CD4-positive, alpha-beta memory T cell (primary cell): ENCODE measurements around the gene SFMBT2. TPM values are rescaled to one million over a fixed set of nuclear protein-coding genes. Genes with fewer than 3 reads are reported as not detected.

Experiments used
- CTCF ChIA-PET: fragments of 350-600 bp; sonication (Branson Sonifier 250); formaldehyde crosslinking; loops from one replicate; lab custom pipeline; 2021; ENCODE audit warnings: inconsistent platforms; ENCODE audit not compliant: partially characterized antibody; lab: Charles Lee
- POLR2A ChIA-PET: fragments of 350-600 bp; sonication (Branson Sonifier 250); formaldehyde crosslinking; loops from one replicate; lab custom pipeline; 2021; ENCODE audit not compliant: partially characterized antibody; lab: Charles Lee
- DNase-seq, 5 donors: peaks; one replicate each; pipeline versions ENCODE4 v3.0.0 to v3.0.0-alpha.2; 2020 to 2022; ENCODE audit warnings: mixed read lengths in 1 of 5
- H3K27ac ChIP-seq: one replicate; pipeline ENCODE4 v1.7.0; 2013; ENCODE audit warnings: low read depth, low read length
- H3K27me3 ChIP-seq: 2 replicates; pipeline ENCODE4 v1.7.0; 2013; ENCODE audit warnings: mild to moderate bottlenecking, low read length, moderate library complexity; ENCODE audit not compliant: insufficient read depth
- H3K36me3 ChIP-seq: 2 replicates; pipeline ENCODE4 v1.7.0; 2013; ENCODE audit warnings: mild to moderate bottlenecking, low read length, moderate library complexity; ENCODE audit not compliant: insufficient read depth
- H3K4me1 ChIP-seq: 2 replicates; pipeline ENCODE4 v1.7.0; 2013; ENCODE audit warnings: mild to moderate bottlenecking, low read length, moderate library complexity; ENCODE audit not compliant: insufficient read depth
- H3K4me3 ChIP-seq, 2 donors: one replicate each; pipeline ENCODE4 v1.7.0; 2013; ENCODE audit warnings: low read length in 2 of 2, mild to moderate bottlenecking in 1 of 2
- H3K9me3 ChIP-seq, 2 donors: one replicate each; pipeline ENCODE4 v1.7.0; 2013; ENCODE audit warnings: low read length in 2 of 2, control low read depth in 1 of 2; ENCODE audit not compliant: control insufficient read depth in 1 of 2
- H3K27ac Mint-ChIP-seq, 7 donors: one replicate each; pipeline ENCODE4 v1.8.0; 2020 to 2021; ENCODE audit warnings: mixed read lengths in 7 of 7, mild to moderate bottlenecking in 6 of 7, inconsistent platforms in 3 of 7, moderate library complexity in 3 of 7
- H3K27me3 Mint-ChIP-seq, 2 donors: one replicate each; pipeline ENCODE4 v1.8.0; 2020 to 2021; ENCODE audit warnings: mixed read lengths in 2 of 2
- H3K36me3 Mint-ChIP-seq, 2 donors: one replicate each; pipeline ENCODE4 v1.8.0; 2020 to 2021; ENCODE audit warnings: mixed read lengths in 2 of 2, inconsistent platforms in 1 of 2, mild to moderate bottlenecking in 1 of 2
- H3K4me1 Mint-ChIP-seq, 4 donors: one replicate each; pipeline ENCODE4 v1.8.0; 2020 to 2021; ENCODE audit warnings: mixed read lengths in 4 of 4, mild to moderate bottlenecking in 1 of 4
- H3K4me3 Mint-ChIP-seq, 8 donors: one replicate each; pipeline ENCODE4 v1.8.0; 2020 to 2021; ENCODE audit warnings: mixed read lengths in 8 of 8, mild to moderate bottlenecking in 7 of 8, moderate library complexity in 6 of 8, inconsistent platforms in 3 of 8
- H3K9me3 Mint-ChIP-seq, 8 donors: one replicate each; pipeline ENCODE4 v1.8.0; 2020 to 2021; ENCODE audit warnings: mixed read lengths in 8 of 8, mild to moderate bottlenecking in 5 of 8, inconsistent platforms in 3 of 8, moderate library complexity in 1 of 8
- intact Hi-C: fragments of 100-400 bp; cut with micrococcal nuclease; formaldehyde crosslinking; loops from one replicate; pipeline ENCODE4 v1.15.1; 2023
- polyA plus RNA-seq, 2 donors: library from polyadenylated mRNA; unstranded; fragments of 300-500 nt; fragmentation: Illumina TruSeq; gene quantifications; one replicate each; pipeline ENCODE4 v1.2.3, GENCODE V29; 2021
- total RNA-seq, 2 experiments: library from RNA; stranded (reverse); gene quantifications; one replicate each; pipeline ENCODE4 v1.2.3, GENCODE V29; 2021

Gene SFMBT2
- total and polyA plus RNA-seq, 4 experiments from 2014 or later: 1.7 to 22.3 (median 11.7) TPM

- Histone ChIP-seq H3K27me3 (no peaks in the 10 kb centered on the region), H3K9me3 (no peaks in the 10 kb centered on the region), H3K4me3 (no peak overlapping the region), H3K27ac (no peak overlapping the region), H3K4me1 (peaks cover 31% of the 10 kb centered on the region), H3K36me3 (no peaks in the 10 kb centered on the region)
- ChIA-PET CTCF (interaction anchor here (3.7 to 11.8 kb wide), 2 partner anchors 293 to 498 kb away, joined by 23 to 180 read pairs; no protein-coding TSS in a partner anchor), POLR2A (no interaction called here)
- H3K4me1 Mint-ChIP-seq: peaks cover 8 to 27% (median 21%) of the 10 kb centered on the region in 4 donors
- no peak for DNase-seq
- intact Hi-C loops: loop anchor here (5.0 to 10.0 kb wide), 2 partner anchors 572 to 1000 kb away; no protein-coding TSS in a partner anchor
- H3K4me3 Mint-ChIP-seq: peak overlapping the region in 1 of 8 donors; percentile 12
- peaks cover 0 to 3% (median 0%) of the 10 kb centered on the region in 8 donors for H3K9me3 Mint-ChIP-seq
- peaks cover 0 to 11% of the 10 kb centered on the region in 2 donors for H3K36me3 Mint-ChIP-seq
- H3K27me3 Mint-ChIP-seq: no peaks in the 10 kb centered on the region
- H3K27ac Mint-ChIP-seq: peak overlapping the region in 1 of 7 donors; percentile 58
Observed at GRCh38 chr10:7414766-7415165, 3.9 kb upstream of the SFMBT2 start.

- no peaks in the 10 kb centered on the region for H3K27me3 Mint-ChIP-seq
- peak overlapping the region in 6 of 8 donors; percentile 70 to 100 (median 96) for H3K4me3 Mint-ChIP-seq
- ChIA-PET CTCF (interaction anchor here (6.7 kb wide), 1 partner anchor 494 kb away, joined by 93 read pairs; no protein-coding TSS in a partner anchor), POLR2A (interaction anchor here (1.5 kb wide), 1 partner anchor 72 kb away, joined by 6 read pairs; no protein-coding TSS in a partner anchor)
- DNase-seq: no peak
- Histone ChIP-seq H3K36me3 (no peaks in the 10 kb centered on the region), H3K4me1 (peaks cover 33% of the 10 kb centered on the region), H3K9me3 (no peaks in the 10 kb centered on the region), H3K27me3 (no peaks in the 10 kb centered on the region), H3K27ac (no peak overlapping the region), H3K4me3 (no peak overlapping the region)
- peaks cover 0 to 3% (median 0%) of the 10 kb centered on the region in 8 donors for H3K9me3 Mint-ChIP-seq
- intact Hi-C loops: loop anchor here (10.0 kb wide), 1 partner anchor 998 kb away; no protein-coding TSS in a partner anchor
- peaks cover 0 to 21% of the 10 kb centered on the region in 2 donors for H3K36me3 Mint-ChIP-seq
- H3K27ac Mint-ChIP-seq: peak overlapping the region in 1 of 7 donors; percentile 95
- peaks cover 7 to 42% (median 29%) of the 10 kb centered on the region in 4 donors for H3K4me1 Mint-ChIP-seq
Observed at GRCh38 chr10:7412928-7413282, 2.1 kb upstream of the SFMBT2 start.

- Histone ChIP-seq H3K4me3 (peak overlapping the region; percentile 36 to 83), H3K27me3 (no peaks in the 10 kb centered on the region), H3K9me3 (no peaks in the 10 kb centered on the region), H3K36me3 (no peaks in the 10 kb centered on the region), H3K27ac (no peak overlapping the region), H3K4me1 (peaks cover 33% of the 10 kb centered on the region)
- peak in 2 of 5 donors; percentile 10 to 44 for DNase-seq
- H3K4me3 Mint-ChIP-seq: peak overlapping the region; percentile 67 to 100 (median 95)
- H3K36me3 Mint-ChIP-seq: peaks cover 0 to 21% of the 10 kb centered on the region in 2 donors
- POLR2A ChIA-PET: interaction anchor here (1.5 to 2.5 kb wide), 4 partner anchors 72 to 485 kb away, joined by 6 to 12 read pairs (median 9); no protein-coding TSS in a partner anchor
- H3K4me1 Mint-ChIP-seq: peaks cover 6 to 47% (median 31%) of the 10 kb centered on the region in 4 donors
- no peaks in the 10 kb centered on the region for H3K27me3 Mint-ChIP-seq
- CTCF ChIA-PET: interaction anchor here (1.0 to 6.7 kb wide), 8 partner anchors 7 to 493 kb away, joined by 3 to 93 read pairs (median 10); no protein-coding TSS in a partner anchor
- peak overlapping the region in 3 of 7 donors; percentile 12 to 95 (median 68) for H3K27ac Mint-ChIP-seq
- H3K9me3 Mint-ChIP-seq: peaks cover 0 to 3% (median 0%) of the 10 kb centered on the region in 8 donors
- intact Hi-C loops: loop anchor here (10.0 kb wide), 1 partner anchor 998 kb away; no protein-coding TSS in a partner anchor
Observed at GRCh38 chr10:7412237-7412927, 1.5 kb upstream of the SFMBT2 start.

GRCh38 chr10:7411671-7412128 is 866 bp upstream of the SFMBT2 start:
- Histone ChIP-seq H3K4me1 (peaks cover 33% of the 10 kb centered on the region), H3K27ac (no peak overlapping the region), H3K4me3 (peak overlapping the region; percentile 36 to 83), H3K9me3 (no peaks in the 10 kb centered on the region), H3K36me3 (no peaks in the 10 kb centered on the region), H3K27me3 (no peaks in the 10 kb centered on the region)
- peaks cover 2 to 54% (median 34%) of the 10 kb centered on the region in 4 donors for H3K4me1 Mint-ChIP-seq
- peak overlapping the region in 5 of 7 donors; percentile 88 to 95 (median 92) for H3K27ac Mint-ChIP-seq
- DNase-seq: peak in 4 of 5 donors; percentile 25 to 49 (median 30)
- peaks cover 0 to 3% (median 0%) of the 10 kb centered on the region in 8 donors for H3K9me3 Mint-ChIP-seq
- no peaks in the 10 kb centered on the region for H3K27me3 Mint-ChIP-seq
- intact Hi-C loops: loop anchor here (10.0 kb wide), 1 partner anchor 997 kb away; no protein-coding TSS in a partner anchor
- H3K36me3 Mint-ChIP-seq: peaks cover 0 to 21% of the 10 kb centered on the region in 2 donors
- CTCF ChIA-PET: interaction anchor here (0.7 to 6.7 kb wide), 17 partner anchors 8 to 989 kb away, joined by 3 to 93 read pairs (median 7); no protein-coding TSS in a partner anchor
- peak overlapping the region; percentile 94 to 100 (median 96) for H3K4me3 Mint-ChIP-seq
- POLR2A ChIA-PET: interaction anchor here (0.5 to 2.5 kb wide), 12 partner anchors 16 to 485 kb away, joined by 3 to 12 read pairs (median 4); no protein-coding TSS in a partner anchor

GRCh38 chr10:7410301-7410861 is 453 bp downstream of the SFMBT2 start:
- DNase-seq: peak in 3 of 5 donors; percentile 26 to 41 (median 30)
- Histone ChIP-seq H3K36me3 (no peaks in the 10 kb centered on the region), H3K4me1 (peaks cover 39% of the 10 kb centered on the region), H3K4me3 (peak overlapping the region; percentile 83 to 84), H3K27ac (peak overlapping the region; percentile 42), H3K9me3 (no peaks in the 10 kb centered on the region), H3K27me3 (no peaks in the 10 kb centered on the region)
- intact Hi-C loops: loop anchor here (10.0 kb wide), 1 partner anchor 996 kb away; no protein-coding TSS in a partner anchor
- H3K4me3 Mint-ChIP-seq: peak overlapping the region; percentile 94 to 100 (median 96)
- peaks cover 0 to 3% (median 0%) of the 10 kb centered on the region in 8 donors for H3K9me3 Mint-ChIP-seq
- no peaks in the 10 kb centered on the region for H3K27me3 Mint-ChIP-seq
- peaks cover 0 to 23% of the 10 kb centered on the region in 2 donors for H3K36me3 Mint-ChIP-seq
- ChIA-PET POLR2A (interaction anchor here (0.6 to 2.5 kb wide), 19 partner anchors 7 to 1975 kb away, joined by 3 to 12 read pairs (median 4); no protein-coding TSS in a partner anchor), CTCF (interaction anchor here (0.7 to 6.7 kb wide), 22 partner anchors 8 to 517 kb away, joined by 3 to 93 read pairs (median 6); no protein-coding TSS in a partner anchor)
- peak overlapping the region; percentile 77 to 95 (median 90) for H3K27ac Mint-ChIP-seq
- H3K4me1 Mint-ChIP-seq: peaks cover 7 to 67% (median 41%) of the 10 kb centered on the region in 4 donors

DNA sequence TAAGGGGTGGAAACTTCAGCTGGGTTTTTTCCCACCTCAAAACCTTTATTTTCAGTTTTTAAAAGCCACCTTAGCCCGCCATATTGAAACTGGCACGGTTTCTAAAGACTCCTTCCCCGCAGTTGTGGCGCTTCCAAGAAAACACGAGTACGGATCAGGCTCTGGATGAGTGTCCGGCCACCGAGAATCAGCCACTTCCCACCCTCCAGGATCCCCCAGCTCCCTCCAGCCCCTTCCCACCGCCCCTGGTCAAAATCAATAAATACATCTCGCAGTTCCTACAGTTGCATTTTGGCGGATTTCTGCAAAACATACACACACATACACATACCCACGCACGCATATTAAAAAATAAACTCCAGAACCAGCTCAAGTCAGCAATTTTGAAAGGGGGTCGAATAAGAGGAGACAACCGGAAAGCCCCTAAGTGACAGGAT is 1.1 kb downstream of the SFMBT2 start:
- peak overlapping the region; percentile 77 to 95 (median 90) for H3K27ac Mint-ChIP-seq
- no peaks in the 10 kb centered on the region for H3K27me3 Mint-ChIP-seq
- Histone ChIP-seq H3K27me3 (no peaks in the 10 kb centered on the region), H3K27ac (peak overlapping the region; percentile 42), H3K4me1 (peaks cover 42% of the 10 kb centered on the region), H3K4me3 (peak overlapping the region; percentile 83 to 84), H3K36me3 (no peaks in the 10 kb centered on the region), H3K9me3 (no peaks in the 10 kb centered on the region)
- peaks cover 12 to 74% (median 47%) of the 10 kb centered on the region in 4 donors for H3K4me1 Mint-ChIP-seq
- intact Hi-C loops: loop anchor here (1.0 to 10.0 kb wide), 5 partner anchors 21 to 995 kb away; no protein-coding TSS in a partner anchor
- peak overlapping the region; percentile 94 to 100 (median 96) for H3K4me3 Mint-ChIP-seq
- peaks cover 1 to 25% of the 10 kb centered on the region in 2 donors for H3K36me3 Mint-ChIP-seq
- DNase-seq: peak in 3 of 5 donors; percentile 18 to 51 (median 42)
- CTCF ChIA-PET: interaction anchor here (0.8 to 6.7 kb wide), 17 partner anchors 10 to 491 kb away, joined by 3 to 93 read pairs (median 4); no protein-coding TSS in a partner anchor
- H3K9me3 Mint-ChIP-seq: peaks cover 0 to 3% (median 0%) of the 10 kb centered on the region in 8 donors
- POLR2A ChIA-PET: interaction anchor here (0.6 to 2.5 kb wide), 8 partner anchors 8 to 979 kb away, joined by 3 to 11 read pairs (median 6); no protein-coding TSS in a partner anchor
